ENCODE data around the gene HDAC9. TPM values are rescaled to one million over a fixed set of nuclear protein-coding genes. Genes with fewer than 3 reads are reported as not detected.

The HDAC9 gene
- total RNA-seq, 1 experiment from 2014 or later = 11.3 TPM

GRCh38 chr7:18821554-18821953 lies 326.0 kb downstream of the HDAC9 start:
- no peak for TF ChIP-seq CTCF (IDR thresholded peaks at IDR 0.05; ENCODE audit: unreplicated experiment)
- intact Hi-C loops (cut with micrococcal nuclease) = no loop called here
- Mint-ChIP-seq H3K36me3 (ENCODE audit: insufficient read depth, unreplicated experiment) (no peaks in the 10 kb centered on the region), H3K4me1 (ENCODE audit: insufficient read depth, unreplicated experiment) (no peaks in the 10 kb centered on the region), H3K27ac (ENCODE audit: low read depth, unreplicated experiment) (no peak overlapping the region), H3K9me3 (ENCODE audit: unreplicated experiment) (no peaks in the 10 kb centered on the region), H3K4me3 (ENCODE audit: unreplicated experiment) (no peak overlapping the region), H3K27me3 (ENCODE audit: insufficient read depth, unreplicated experiment) (no peaks in the 10 kb centered on the region)
- ChIA-PET CTCF (no interaction called here), POLR2A (no interaction called here)
- no TSS peak for BruUV-seq (replicated peaks)
- no peak for DNase-seq (ENCODE audit: unreplicated experiment)

- no peak for TF ChIP-seq CTCF (IDR thresholded peaks at IDR 0.05; ENCODE audit: unreplicated experiment)
- ChIA-PET POLR2A (interaction anchor here (1.0 kb wide), 1 partner anchor 178 kb away, joined by 3 read pairs; no protein-coding TSS in a partner anchor), CTCF (no interaction called here)
- Mint-ChIP-seq H3K27ac (ENCODE audit: low read depth, unreplicated experiment) (no peak overlapping the region), H3K36me3 (ENCODE audit: insufficient read depth, unreplicated experiment) (no peaks in the 10 kb centered on the region), H3K4me3 (ENCODE audit: unreplicated experiment) (no peak overlapping the region), H3K4me1 (ENCODE audit: insufficient read depth, unreplicated experiment) (peaks cover under 1% of the 10 kb centered on the region), H3K9me3 (ENCODE audit: unreplicated experiment) (no peaks in the 10 kb centered on the region), H3K27me3 (ENCODE audit: insufficient read depth, unreplicated experiment) (no peaks in the 10 kb centered on the region)
- no peak for DNase-seq (ENCODE audit: unreplicated experiment)
- intact Hi-C loops (cut with micrococcal nuclease) = no loop called here
- no TSS peak for BruUV-seq (replicated peaks)
Observed at GRCh38 chr7:18824157-18824556, 328.6 kb downstream of the HDAC9 start.

GRCh38 chr7:18828260-18828993 lies 332.9 kb downstream of the HDAC9 start:
- CTCF ChIA-PET = no interaction called here
- DNase-seq (ENCODE audit: unreplicated experiment) = no peak

More at GRCh38 chr7:18828260-18828993, 332.9 kb downstream of the HDAC9 start:
- no peaks in the 10 kb centered on the region for H3K36me3 Mint-ChIP-seq (ENCODE audit: insufficient read depth, unreplicated experiment)
- no peak overlapping the region for H3K27ac Mint-ChIP-seq (ENCODE audit: low read depth, unreplicated experiment)
- no peaks in the 10 kb centered on the region for H3K9me3 Mint-ChIP-seq (ENCODE audit: unreplicated experiment)
- BruUV-seq (replicated peaks) = no TSS peak
- TF ChIP-seq CTCF (IDR thresholded peaks at IDR 0.05; ENCODE audit: unreplicated experiment) = no peak
- POLR2A ChIA-PET = interaction anchor here (0.6 kb wide), 2 partner anchors 11 to 279 kb away, joined by 3 to 4 read pairs; no protein-coding TSS in a partner anchor
- H3K4me1 Mint-ChIP-seq (ENCODE audit: insufficient read depth, unreplicated experiment) = peaks cover 12% of the 10 kb centered on the region
- H3K4me3 Mint-ChIP-seq (ENCODE audit: unreplicated experiment) = no peak overlapping the region
- intact Hi-C loops (cut with micrococcal nuclease) = no loop called here
- H3K27me3 Mint-ChIP-seq (ENCODE audit: insufficient read depth, unreplicated experiment) = no peaks in the 10 kb centered on the region

All from MCF 10A (cell line).